Small intestine (tissue), 7 donors: ENCODE data around the gene ANKRD13B. TPM values are rescaled to one million over a fixed set of nuclear protein-coding genes. Genes with fewer than 3 reads are reported as not detected.

Experiments used
- DNase-seq, 2 donors: peaks; one replicate each; pipeline versions ENCODE4 v3.0.0 to v3.0.0-alpha.2; 2013
- FAIRE-seq: peaks from 2 replicates; lab custom pipeline; 2012; peaks lifted over from hg19 to GRCh38; lab: Jason Lieb, UNC
- H3K27ac ChIP-seq, 3 donors: one replicate each; pipeline ENCODE4 v1.5.1; 2013; ENCODE audit warnings: low read length in 2 of 3, mild to moderate bottlenecking in 2 of 3, control low read depth in 1 of 3, inconsistent platforms in 1 of 3, low read depth in 1 of 3, moderate library complexity in 1 of 3
- H3K27me3 ChIP-seq, 3 donors: one replicate each; pipeline ENCODE4 v1.6.1; 2013; ENCODE audit warnings: low read length in 3 of 3, inconsistent platforms in 1 of 3; ENCODE audit not compliant: control insufficient read depth in 3 of 3, insufficient read depth in 3 of 3
- H3K36me3 ChIP-seq, 3 donors: one replicate each; pipeline ENCODE4 v1.6.1; 2013; ENCODE audit warnings: low read length in 3 of 3, inconsistent platforms in 1 of 3, low read depth in 1 of 3, mild to moderate bottlenecking in 1 of 3, moderate library complexity in 1 of 3; ENCODE audit not compliant: control insufficient read depth in 3 of 3, insufficient read depth in 2 of 3
- H3K4me1 ChIP-seq, 3 donors: one replicate each; pipeline ENCODE4 v1.6.1; 2013; ENCODE audit warnings: low read length in 2 of 3, inconsistent platforms in 1 of 3, low read depth in 1 of 3, mild to moderate bottlenecking in 1 of 3, moderate library complexity in 1 of 3; ENCODE audit not compliant: control insufficient read depth in 3 of 3, insufficient read depth in 2 of 3
- H3K4me3 ChIP-seq, 3 donors: one replicate each; pipeline ENCODE4 v1.5.1; 2013; ENCODE audit warnings: low read length in 3 of 3, control low read depth in 1 of 3, inconsistent platforms in 1 of 3, low read depth in 1 of 3, mild to moderate bottlenecking in 1 of 3, moderate library complexity in 1 of 3
- H3K9me3 ChIP-seq, 2 donors: one replicate each; pipeline ENCODE4 v1.6.1; 2013; ENCODE audit warnings: low read depth in 1 of 2, low read length in 1 of 2; ENCODE audit not compliant: control insufficient read depth in 2 of 2, insufficient read depth in 1 of 2
- WGBS, 3 donors: extraction: QIAGEN DNeasy Blood & Tissue Kit; methylation state at CpG; one replicate each; pipeline ENCODE4 v1.1.7; 2013; 5-methylcytosine and 5-hydroxymethylcytosine counted together
- polyA plus RNA-seq, 4 donors: library from polyadenylated mRNA; stranded (reverse) in 3 of 4; unstranded in 1 of 4; fragments of 200-250 nt in 3 of 4; fragments of 120-200 nt in 1 of 4; gene quantifications; one replicate each; pipeline versions ENCODE4 v1.2.1 to v1.2.3, GENCODE V29; 2013
- donor health status: healthy with polysubstance abuse.
- donor health status: control.
- donor health status: control.
- donor health status: Bipolar disorder and iron deficiency.
- donor health status: healthy.

The ANKRD13B gene
- polyA plus RNA-seq, 4 donors, result 2.5 to 4.0 (median 3.0) TPM; not detected in 1

GRCh38 chr17:29566473-29567303, 26.2 kb upstream of the ANKRD13B start, which contains the start of gene ABHD15:
Gene ABHD15 (minus strand): TSS chr17:29567037. CDS start chr17:29566966, 71 bp downstream.
- no peak for FAIRE-seq
- peaks cover 0 to 43% (median 6%) of the 10 kb centered on the region in 3 donors for H3K36me3 ChIP-seq
- 0 to 1% (median 1%) methylated on average over 76 to 94 of the region's 94 CpGs for WGBS, 3 donors
- no peaks in the 10 kb centered on the region for H3K9me3 ChIP-seq
- peaks cover 0 to 42% (median 8%) of the 10 kb centered on the region in 3 donors for H3K4me1 ChIP-seq
- peak; percentile 84 to 93 for DNase-seq
- peak within 1 kb of the TSS; percentile 86 to 99 (median 97) for H3K27ac ChIP-seq
- peak within 1 kb of the TSS; percentile 52 to 74 (median 68) for H3K4me3 ChIP-seq
- H3K27me3 ChIP-seq, result peaks cover 0 to 8% (median 0%) of the 10 kb centered on the region in 3 donors

DNA sequence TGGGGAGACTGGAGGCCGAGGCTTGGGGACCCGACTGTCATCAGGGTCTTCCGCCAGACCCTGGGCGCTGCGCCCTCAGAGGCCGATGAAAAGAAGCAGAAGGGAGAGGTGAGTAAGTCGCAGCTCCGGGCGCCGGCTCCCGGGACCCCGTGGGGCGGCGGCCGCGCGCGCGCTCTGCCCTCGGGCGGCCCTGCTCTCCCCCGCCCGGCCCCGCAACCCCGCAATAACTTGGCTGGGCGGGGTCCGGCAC, 25.7 kb upstream of the ANKRD13B start:
- Histone ChIP-seq H3K27me3 (peaks cover 0 to 8% (median 0%) of the 10 kb centered on the region in 3 donors), H3K36me3 (peaks cover 0 to 43% (median 5%) of the 10 kb centered on the region in 3 donors), H3K9me3 (no peaks in the 10 kb centered on the region), H3K4me1 (peaks cover 0 to 43% (median 8%) of the 10 kb centered on the region in 3 donors), H3K27ac (peak overlapping the region; percentile 86 to 99 (median 97)), H3K4me3 (peak overlapping the region; percentile 52 to 74 (median 68))
- WGBS, 3 donors, result 0% methylated on average over 17 to 27 of the region's 27 CpGs
- DNase-seq (no peak), FAIRE-seq (no peak)

DNA sequence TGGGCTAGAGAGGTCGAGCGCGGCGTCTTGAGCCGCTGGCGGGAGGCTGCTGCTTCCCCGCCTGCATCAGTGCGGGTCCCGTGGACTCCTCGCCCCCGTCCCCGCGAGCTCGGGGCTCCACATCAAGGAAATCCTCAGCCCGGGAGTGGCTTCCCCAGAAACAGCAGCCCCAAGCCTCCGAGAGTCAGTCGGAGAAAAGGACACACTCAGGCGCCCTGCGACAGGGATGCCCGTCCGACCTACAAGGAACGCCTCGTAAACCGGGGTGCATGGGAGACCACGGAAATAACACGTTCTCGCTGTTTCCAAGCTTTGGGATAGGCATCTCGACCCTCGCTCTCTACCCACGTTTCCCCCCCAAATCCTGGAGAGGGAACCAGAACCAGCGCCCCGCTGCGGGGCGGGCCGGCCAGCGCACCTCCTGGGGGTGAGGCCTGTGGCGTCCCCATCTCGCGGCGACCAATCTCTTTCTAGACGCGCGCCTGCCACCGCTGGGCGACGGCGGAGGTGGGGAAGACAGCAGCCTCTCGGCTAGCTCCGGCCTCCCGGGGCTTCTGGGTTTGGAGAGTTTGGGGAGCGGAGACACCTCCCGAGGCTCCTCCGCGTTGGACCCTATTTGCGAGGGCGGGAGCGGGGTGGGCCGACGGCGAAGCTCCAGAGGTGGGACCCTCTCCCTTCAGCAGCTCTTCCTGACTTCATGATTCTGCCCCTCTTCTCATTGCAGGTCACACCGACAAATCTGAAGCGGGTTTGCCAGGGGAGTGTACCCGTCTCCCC, 25.2 kb upstream of the ANKRD13B start:
- peaks cover 0 to 43% (median 8%) of the 10 kb centered on the region in 3 donors for H3K4me1 ChIP-seq
- no peak for FAIRE-seq
- 0 to 1% (median 1%) methylated on average over 61 to 63 of the region's 63 CpGs for WGBS, 3 donors

DNA sequence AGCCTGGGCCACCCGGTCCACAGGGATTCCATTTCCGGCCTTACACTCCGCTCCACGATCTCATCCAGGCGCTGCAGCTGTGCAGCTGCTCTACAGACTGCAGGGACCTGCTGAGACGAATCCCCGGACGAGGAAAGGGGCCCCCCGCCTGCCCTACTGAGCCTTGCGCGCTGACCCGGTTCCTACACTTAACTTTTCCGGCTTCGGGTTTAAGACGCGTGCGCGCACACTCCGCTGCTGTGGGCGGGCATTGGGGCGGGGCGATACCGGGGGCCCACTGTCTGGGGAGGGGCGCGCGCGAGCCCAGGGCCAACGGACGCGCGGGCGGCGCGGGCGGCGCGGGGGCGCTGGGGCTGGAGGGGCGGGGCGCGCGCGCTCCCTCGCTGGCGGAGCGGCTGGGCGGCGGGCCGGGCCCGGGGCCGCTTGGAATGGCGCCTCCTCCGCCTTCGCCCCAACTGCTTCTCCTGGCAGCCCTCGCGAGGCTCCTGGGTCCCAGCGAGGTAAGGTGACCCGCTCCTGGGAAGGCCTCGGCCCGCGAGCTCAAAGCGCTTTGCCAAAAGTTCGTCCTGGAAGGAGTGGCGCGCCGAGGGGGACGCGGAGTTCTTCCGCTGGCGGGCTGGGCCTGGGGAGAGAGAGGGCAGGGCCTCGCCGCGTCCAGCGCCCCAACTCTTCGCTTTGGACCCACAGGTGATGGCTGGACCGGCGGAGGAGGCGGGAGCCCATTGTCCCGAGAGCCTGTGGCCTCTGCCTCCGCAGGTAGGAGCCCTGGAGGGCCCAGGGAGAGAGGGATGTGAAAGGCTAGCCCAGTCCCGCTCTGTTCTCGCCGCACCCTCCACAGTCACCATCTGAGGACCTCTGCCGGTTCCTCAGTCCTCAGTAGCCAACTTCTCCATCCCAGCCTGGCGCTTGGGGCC, 24.3 kb upstream of the ANKRD13B start, which contains the start of gene TP53I13:
TP53I13 (plus strand) TSS at position 371 of the 914 bp plus-strand sequence; CDS start at position 429, 58 bp downstream.
- Histone ChIP-seq H3K27me3 (peaks cover 0 to 8% (median 0%) of the 10 kb centered on the region in 3 donors), H3K27ac (peak within 1 kb of the TSS; percentile 86 to 99 (median 97)), H3K4me3 (peak within 1 kb of the TSS; percentile 52 to 83 (median 79)), H3K4me1 (peaks cover 0 to 51% (median 10%) of the 10 kb centered on the region in 3 donors), H3K9me3 (no peaks in the 10 kb centered on the region), H3K36me3 (peaks cover 0 to 43% (median 0%) of the 10 kb centered on the region in 3 donors)
- WGBS, 3 donors, result 1% methylated on average over 50 to 85 of the region's 85 CpGs
- DNase-seq (peak; percentile 89 to 96), FAIRE-seq (no peak)

More for the DNA sequence above, 25.2 kb upstream of the ANKRD13B start:
- peak; percentile 66 to 82 for DNase-seq
- Histone ChIP-seq H3K27me3 (peaks cover 0 to 8% (median 0%) of the 10 kb centered on the region in 3 donors), H3K9me3 (no peaks in the 10 kb centered on the region), H3K4me3 (peak overlapping the region; percentile 52 to 74 (median 68)), H3K36me3 (peaks cover 0 to 41% (median 0%) of the 10 kb centered on the region in 3 donors), H3K27ac (peak overlapping the region; percentile 86 to 99 (median 97))

GRCh38 chr17:29569245-29569950, 23.5 kb upstream of the ANKRD13B start:
- Histone ChIP-seq H3K27me3 (peaks cover 0 to 8% (median 0%) of the 10 kb centered on the region in 3 donors), H3K4me1 (peaks cover 0 to 55% (median 10%) of the 10 kb centered on the region in 3 donors), H3K4me3 (peak overlapping the region in 2 of 3 donors; percentile 52 to 83), H3K9me3 (no peaks in the 10 kb centered on the region), H3K27ac (peak overlapping the region; percentile 82 to 94 (median 85)), H3K36me3 (peaks cover 0 to 49% (median 2%) of the 10 kb centered on the region in 3 donors)
- FAIRE-seq (no peak), DNase-seq (no peak)
- 63 to 72% (median 65%) methylated on average over 14 of the region's 14 CpGs for WGBS, 3 donors

DNA sequence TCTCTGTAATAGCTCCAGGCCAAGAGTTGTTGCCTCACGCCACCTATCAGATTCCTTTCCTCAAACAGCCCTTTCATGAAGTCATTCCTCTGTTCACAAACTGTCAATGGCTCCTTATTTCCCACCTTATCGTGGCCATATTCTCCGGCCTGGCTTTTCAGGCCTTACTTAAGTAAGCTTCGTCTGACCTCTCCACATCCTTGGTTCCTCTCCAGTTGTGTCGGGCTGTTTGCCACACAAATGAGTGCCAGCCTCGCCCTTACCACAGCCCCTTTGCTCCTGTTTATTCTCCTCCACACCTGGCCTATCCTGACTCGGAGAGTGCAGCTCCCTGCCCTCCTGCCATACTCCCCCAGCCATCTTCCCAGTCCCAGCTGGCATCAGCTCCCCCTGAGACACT, 22.4 kb upstream of the ANKRD13B start:
- FAIRE-seq (no peak), DNase-seq (no peak)
- Histone ChIP-seq H3K27me3 (peaks cover 0 to 5% (median 0%) of the 10 kb centered on the region in 3 donors), H3K4me3 (no peak overlapping the region), H3K36me3 (peaks cover 0 to 54% (median 2%) of the 10 kb centered on the region in 3 donors), H3K27ac (no peak overlapping the region), H3K9me3 (no peaks in the 10 kb centered on the region), H3K4me1 (peaks cover 0 to 55% (median 5%) of the 10 kb centered on the region in 3 donors)
- 55 to 78% (median 67%) methylated on average over 7 of the region's 7 CpGs for WGBS, 3 donors

DNA sequence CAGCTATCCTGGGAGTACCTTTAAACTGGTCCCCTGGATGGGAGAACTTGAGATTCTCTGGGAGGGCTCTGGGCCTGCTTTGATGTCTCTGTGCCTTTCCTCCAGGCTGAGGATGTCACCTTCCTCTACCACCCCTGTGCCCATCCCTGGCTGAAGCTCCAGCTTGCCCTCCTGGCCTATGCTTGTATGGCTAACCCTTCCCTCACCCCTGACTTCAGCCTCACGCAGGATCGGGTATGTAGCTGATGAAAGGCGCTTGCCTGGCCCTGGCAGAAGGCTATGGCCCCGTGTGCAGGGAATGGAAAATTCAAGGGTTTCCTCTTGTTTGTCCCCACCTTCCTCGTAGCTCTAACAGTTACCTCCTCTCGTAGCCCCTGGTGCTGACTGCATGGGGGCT, 21.4 kb upstream of the ANKRD13B start:
- peaks cover 0 to 55% (median 5%) of the 10 kb centered on the region in 3 donors for H3K4me1 ChIP-seq
- 91 to 94% (median 93%) methylated on average over 6 of the region's 6 CpGs for WGBS, 3 donors

More for the DNA sequence above, 21.4 kb upstream of the ANKRD13B start:
- FAIRE-seq (no peak), DNase-seq (no peak)
- H3K4me3 ChIP-seq, result no peak overlapping the region
- no peaks in the 10 kb centered on the region for H3K9me3 ChIP-seq
- peaks cover 0 to 64% (median 2%) of the 10 kb centered on the region in 3 donors for H3K36me3 ChIP-seq
- no peak overlapping the region for H3K27ac ChIP-seq
- no peaks in the 10 kb centered on the region for H3K27me3 ChIP-seq
